HG03045 (cell line): ENCODE results near the gene HSD3B7.
"Not testable (repeated sequence)": the region's sequence is repeated elsewhere in the genome, so short reads cannot be mapped to it uniquely, and the experiment has no call there.

ENCODE experiments used
- ATAC-seq: cut with Tn5 transposase; IDR thresholded peaks from one replicate; pipeline ENCODE4 v1.9.1; 2021; ENCODE audit warnings: mild to moderate bottlenecking, moderate library complexity; ENCODE audit not compliant: unreplicated experiment

The HSD3B7 gene

GRCh38 chr16:30984669-30985400, at the start of gene HSD3B7:
Gene HSD3B7 (plus strand): TSS chr16:30985207. CDS start chr16:30985659, 452 bp downstream.
- ATAC-seq: peak; percentile 52

- no peak for ATAC-seq
These were observed 47.3 kb upstream of the HSD3B7 start for GRCh38 chr16:30937692-30938091.

- not testable (repeated sequence) for ATAC-seq
These were observed 45.4 kb upstream of the HSD3B7 start for GRCh38 chr16:30939571-30939970.

GRCh38 chr16:30941600-30942425, 43.2 kb upstream of the HSD3B7 start:
- peak; percentile 75 for ATAC-seq

- ATAC-seq: no peak
These were observed 42.6 kb upstream of the HSD3B7 start for GRCh38 chr16:30942426-30942806.

GRCh38 chr16:30944352-30944751, 40.7 kb upstream of the HSD3B7 start:
- no peak for ATAC-seq

- no peak for ATAC-seq
These were observed 38.1 kb upstream of the HSD3B7 start for GRCh38 chr16:30946671-30947540.

- ATAC-seq: no peak
These were observed 37.5 kb upstream of the HSD3B7 start for GRCh38 chr16:30947541-30947858.

GRCh38 chr16:30947859-30948666, 36.9 kb upstream of the HSD3B7 start:
- peak; percentile 12 for ATAC-seq

GRCh38 chr16:30948667-30949649, 36.0 kb upstream of the HSD3B7 start, which contains the start of gene ORAI3:
Gene ORAI3 (plus strand): TSS chr16:30949068. CDS start chr16:30949290, 222 bp downstream.
- peak; percentile 60 for ATAC-seq

- no peak for ATAC-seq
These were observed 35.1 kb upstream of the HSD3B7 start for GRCh38 chr16:30949650-30950515.

GRCh38 chr16:30950516-30951065, 34.4 kb upstream of the HSD3B7 start:
- ATAC-seq: no peak

GRCh38 chr16:30951193-30951592, 33.8 kb upstream of the HSD3B7 start:
- ATAC-seq: no peak

GRCh38 chr16:30951750-30952149, 33.3 kb upstream of the HSD3B7 start:
- ATAC-seq: no peak

- ATAC-seq: no peak
These were observed 31.9 kb upstream of the HSD3B7 start for GRCh38 chr16:30953111-30953510.

- ATAC-seq: no peak
These were observed 31.4 kb upstream of the HSD3B7 start for GRCh38 chr16:30953511-30954124.

GRCh38 chr16:30954993-30955392, 30.0 kb upstream of the HSD3B7 start:
- ATAC-seq: no peak
